ENCODE measurements around the gene CACNA1H.

The CACNA1H gene

GRCh38 chr16:1124291-1124690 lies 28.6 kb upstream of the CACNA1H start:
- Histone ChIP-seq H3K27ac (ENCODE audit: low read depth, low read length) (no peak overlapping the region), H3K27me3 (ENCODE audit: control insufficient read depth, low read length) (no peaks in the 10 kb centered on the region), H4K20me1 (ENCODE audit: control insufficient read depth, insufficient read depth, low read depth, low read length) (no peaks in the 10 kb centered on the region; the same call in 1 of the 2 replicates), H3K9me2 (replicated peaks; ENCODE audit: control insufficient read depth, low read length) (no peaks in the 10 kb centered on the region), H3K9me3 (ENCODE audit: control insufficient read depth, insufficient read depth, low read length) (no peaks in the 10 kb centered on the region), H3K79me2 (ENCODE audit: control insufficient read depth, low read length) (no peaks in the 10 kb centered on the region), H3F3A (ENCODE audit: control insufficient read depth, insufficient read depth) (no peaks in the 10 kb centered on the region), H3K4me3 (ENCODE audit: low read length) (no peak overlapping the region), H3K4me2 (ENCODE audit: low read length) (no peak overlapping the region), H3K36me3 (ENCODE audit: control insufficient read depth, low read length) (no peaks in the 10 kb centered on the region), H3K4me1 (ENCODE audit: control insufficient read depth, low read length) (peaks cover 12% of the 10 kb centered on the region)
- TF ChIP-seq EZH2phosphoT487 (IDR thresholded peaks at IDR 0.05; ENCODE audit: borderline replicate concordance, low read length) (no peak), CTCF (IDR thresholded peaks at IDR 0.05; ENCODE audit: low read depth, low read length, poor library complexity, severe bottlenecking) (no peak)

- Histone ChIP-seq H3K4me2 (ENCODE audit: low read length) (no peak overlapping the region), H3K9me3 (ENCODE audit: control insufficient read depth, insufficient read depth, low read length) (no peaks in the 10 kb centered on the region), H3K4me3 (ENCODE audit: low read length) (no peak overlapping the region), H3K9me2 (replicated peaks; ENCODE audit: control insufficient read depth, low read length) (no peaks in the 10 kb centered on the region), H3K27me3 (ENCODE audit: control insufficient read depth, low read length) (no peaks in the 10 kb centered on the region), H3K27ac (ENCODE audit: low read depth, low read length) (no peak overlapping the region), H3K36me3 (ENCODE audit: control insufficient read depth, low read length) (no peaks in the 10 kb centered on the region), H3K79me2 (ENCODE audit: control insufficient read depth, low read length) (no peaks in the 10 kb centered on the region), H4K20me1 (ENCODE audit: control insufficient read depth, insufficient read depth, low read depth, low read length) (no peaks in the 10 kb centered on the region; the same call in 1 of the 2 replicates), H3F3A (ENCODE audit: control insufficient read depth, insufficient read depth) (no peaks in the 10 kb centered on the region), H3K4me1 (ENCODE audit: control insufficient read depth, low read length) (peaks cover 8% of the 10 kb centered on the region)
- no peak for TF ChIP-seq EZH2phosphoT487 (IDR thresholded peaks at IDR 0.05; ENCODE audit: borderline replicate concordance, low read length)
- no peak for TF ChIP-seq CTCF (IDR thresholded peaks at IDR 0.05; ENCODE audit: low read depth, low read length, poor library complexity, severe bottlenecking)
Observed at GRCh38 chr16:1124795-1125194, 28.1 kb upstream of the CACNA1H start.

GRCh38 chr16:1125471-1125870 lies 27.4 kb upstream of the CACNA1H start:
- Histone ChIP-seq H3K4me3 (ENCODE audit: low read length) (no peak overlapping the region), H3K4me1 (ENCODE audit: control insufficient read depth, low read length) (peaks cover 1% of the 10 kb centered on the region), H3K4me2 (ENCODE audit: low read length) (no peak overlapping the region), H3K79me2 (ENCODE audit: control insufficient read depth, low read length) (no peaks in the 10 kb centered on the region), H3K9me2 (replicated peaks; ENCODE audit: control insufficient read depth, low read length) (no peaks in the 10 kb centered on the region), H3F3A (ENCODE audit: control insufficient read depth, insufficient read depth) (no peaks in the 10 kb centered on the region), H3K27ac (ENCODE audit: low read depth, low read length) (no peak overlapping the region), H4K20me1 (ENCODE audit: control insufficient read depth, insufficient read depth, low read depth, low read length) (no peaks in the 10 kb centered on the region; the same call in 1 of the 2 replicates), H3K36me3 (ENCODE audit: control insufficient read depth, low read length) (no peaks in the 10 kb centered on the region), H3K27me3 (ENCODE audit: control insufficient read depth, low read length) (no peaks in the 10 kb centered on the region), H3K9me3 (ENCODE audit: control insufficient read depth, insufficient read depth, low read length) (no peaks in the 10 kb centered on the region)
- no peak for TF ChIP-seq CTCF (IDR thresholded peaks at IDR 0.05; ENCODE audit: low read depth, low read length, poor library complexity, severe bottlenecking)
- no peak for TF ChIP-seq EZH2phosphoT487 (IDR thresholded peaks at IDR 0.05; ENCODE audit: borderline replicate concordance, low read length)

All from DOHH2 (cell line).